ENCODE measurements around the gene HRG.

The HRG gene

DNA sequence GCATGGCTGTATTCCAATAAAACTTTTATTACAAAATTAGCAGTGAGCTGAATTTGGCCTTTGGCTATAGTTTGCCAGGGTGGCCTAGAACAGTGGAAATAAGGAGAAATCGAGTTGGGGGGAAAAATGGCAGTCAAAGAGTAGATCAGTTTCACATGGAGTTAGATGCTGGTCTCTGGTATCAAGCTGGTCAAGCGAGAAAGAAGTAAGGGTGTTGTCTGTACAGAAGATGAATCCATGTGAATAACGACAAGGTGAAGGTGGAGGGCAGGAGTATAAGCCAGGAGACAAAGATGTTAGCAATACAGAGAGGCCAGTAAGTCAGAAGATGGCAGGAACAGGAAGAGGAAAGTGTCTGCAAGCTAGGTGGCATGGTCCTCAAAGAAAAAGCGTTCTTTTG lies 41.2 kb upstream of the HRG start:
- no peaks in the 10 kb centered on the region for H3K9me3 ChIP-seq (ENCODE audit: control insufficient read depth, low read length)
- H3K4me2 ChIP-seq (ENCODE audit: low read length) = no peak overlapping the region
- no peaks in the 10 kb centered on the region for H3K36me3 ChIP-seq (ENCODE audit: control insufficient read depth, insufficient read depth, low read length)
- H3K27me3 ChIP-seq (ENCODE audit: control insufficient read depth, insufficient read depth, low read length) = no peaks in the 10 kb centered on the region
- H3K27ac ChIP-seq = no peak overlapping the region
- H3K79me2 ChIP-seq = no peaks in the 10 kb centered on the region
- no peak overlapping the region for H3K9ac ChIP-seq
- no peak for TF ChIP-seq CTCF (IDR thresholded peaks at IDR 0.05)
- H3K4me3 ChIP-seq (ENCODE audit: low read depth, low read length) = no peak overlapping the region
- H2AFZ ChIP-seq = no peak overlapping the region
- H3K4me1 ChIP-seq = no peaks in the 10 kb centered on the region

DNA sequence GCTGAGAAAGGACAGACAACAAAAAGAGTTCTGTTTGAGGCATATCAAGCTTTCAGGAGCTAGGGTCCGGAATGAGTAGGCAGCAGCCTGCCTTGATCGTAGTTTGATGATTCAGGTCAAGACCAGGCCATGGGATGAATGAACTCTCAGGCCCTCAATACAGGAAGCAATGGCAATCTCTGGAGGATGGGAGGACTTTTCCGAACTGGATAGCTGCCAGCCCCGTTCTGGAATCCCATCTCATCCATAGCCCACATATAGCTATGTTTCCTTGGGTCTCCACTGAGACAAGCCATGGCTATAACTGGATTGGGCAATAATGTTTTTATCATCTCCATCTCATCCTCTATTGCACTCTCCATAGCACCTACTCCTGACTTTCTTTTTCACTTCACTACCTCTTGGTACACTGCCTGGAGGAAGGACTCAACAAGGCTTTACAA lies 40.2 kb upstream of the HRG start:
- H3K9ac ChIP-seq = no peak overlapping the region
- no peak overlapping the region for H3K4me3 ChIP-seq (ENCODE audit: low read depth, low read length)
- H3K27ac ChIP-seq = no peak overlapping the region
- H3K9me3 ChIP-seq (ENCODE audit: control insufficient read depth, low read length) = no peaks in the 10 kb centered on the region
- no peaks in the 10 kb centered on the region for H3K27me3 ChIP-seq (ENCODE audit: control insufficient read depth, insufficient read depth, low read length)
- no peak overlapping the region for H2AFZ ChIP-seq
- no peaks in the 10 kb centered on the region for H3K4me1 ChIP-seq
- no peak overlapping the region for H3K4me2 ChIP-seq (ENCODE audit: low read length)
- no peak for TF ChIP-seq CTCF (IDR thresholded peaks at IDR 0.05)
- no peaks in the 10 kb centered on the region for H3K79me2 ChIP-seq
- H3K36me3 ChIP-seq (ENCODE audit: control insufficient read depth, insufficient read depth, low read length) = no peaks in the 10 kb centered on the region

DNA sequence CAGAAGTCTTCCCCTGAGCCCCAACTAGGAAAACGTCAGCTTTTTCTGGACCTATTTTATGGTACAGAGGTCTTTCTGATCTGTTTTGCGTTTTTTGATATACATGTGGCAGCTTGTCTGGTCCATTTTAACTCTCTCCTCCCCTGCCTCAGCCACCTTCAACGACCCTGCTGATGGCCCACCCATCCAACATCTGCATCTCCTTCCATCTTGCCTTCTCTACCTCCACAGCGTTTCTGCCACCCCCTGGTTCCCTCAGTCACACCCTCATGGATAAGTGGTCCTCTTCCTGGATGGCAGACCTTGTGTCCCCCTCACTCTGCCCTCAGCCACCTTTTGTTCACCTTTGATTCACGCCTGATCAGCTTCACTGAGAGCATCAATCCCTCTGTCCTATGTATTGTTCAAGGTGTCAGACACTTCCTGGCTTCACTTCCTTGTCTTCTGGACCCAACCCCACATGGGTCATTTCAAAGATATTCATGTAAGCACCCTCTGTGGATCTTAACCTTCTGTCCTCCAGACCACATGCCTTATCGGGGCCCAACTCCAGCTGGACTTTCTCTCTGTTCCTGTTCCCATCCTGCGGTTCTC lies 39.5 kb upstream of the HRG start:
- Histone ChIP-seq H3K9ac (no peak overlapping the region), H3K4me1 (no peaks in the 10 kb centered on the region), H3K27me3 (ENCODE audit: control insufficient read depth, insufficient read depth, low read length) (no peaks in the 10 kb centered on the region), H3K4me3 (ENCODE audit: low read depth, low read length) (no peak overlapping the region), H3K4me2 (ENCODE audit: low read length) (no peak overlapping the region), H3K36me3 (ENCODE audit: control insufficient read depth, insufficient read depth, low read length) (no peaks in the 10 kb centered on the region), H3K9me3 (ENCODE audit: control insufficient read depth, low read length) (no peaks in the 10 kb centered on the region), H3K27ac (no peak overlapping the region), H2AFZ (no peak overlapping the region), H3K79me2 (no peaks in the 10 kb centered on the region)
- no peak for TF ChIP-seq CTCF (IDR thresholded peaks at IDR 0.05)

GRCh38 chr3:186627852-186628414 lies 37.9 kb upstream of the HRG start:
- H2AFZ ChIP-seq = no peak overlapping the region
- no peaks in the 10 kb centered on the region for H3K9me3 ChIP-seq (ENCODE audit: control insufficient read depth, low read length)
- no peaks in the 10 kb centered on the region for H3K79me2 ChIP-seq
- H3K4me3 ChIP-seq (ENCODE audit: low read depth, low read length) = no peak overlapping the region
- no peak for TF ChIP-seq CTCF (IDR thresholded peaks at IDR 0.05)
- no peak overlapping the region for H3K27ac ChIP-seq
- no peak overlapping the region for H3K4me2 ChIP-seq (ENCODE audit: low read length)
- H3K9ac ChIP-seq = no peak overlapping the region
- H3K36me3 ChIP-seq (ENCODE audit: control insufficient read depth, insufficient read depth, low read length) = no peaks in the 10 kb centered on the region
- no peaks in the 10 kb centered on the region for H3K4me1 ChIP-seq
- no peaks in the 10 kb centered on the region for H3K27me3 ChIP-seq (ENCODE audit: control insufficient read depth, insufficient read depth, low read length)

- no peak overlapping the region for H2AFZ ChIP-seq
- no peak overlapping the region for H3K9ac ChIP-seq
- TF ChIP-seq CTCF (IDR thresholded peaks at IDR 0.05) = no peak
Observed at GRCh38 chr3:186628756-186629155, 37.1 kb upstream of the HRG start.

More at GRCh38 chr3:186628756-186629155, 37.1 kb upstream of the HRG start:
- Histone ChIP-seq H3K79me2 (no peaks in the 10 kb centered on the region), H3K4me3 (ENCODE audit: low read depth, low read length) (no peak overlapping the region), H3K27me3 (ENCODE audit: control insufficient read depth, insufficient read depth, low read length) (no peaks in the 10 kb centered on the region), H3K27ac (no peak overlapping the region), H3K9me3 (ENCODE audit: control insufficient read depth, low read length) (no peaks in the 10 kb centered on the region), H3K4me2 (ENCODE audit: low read length) (no peak overlapping the region), H3K4me1 (no peaks in the 10 kb centered on the region), H3K36me3 (ENCODE audit: control insufficient read depth, insufficient read depth, low read length) (no peaks in the 10 kb centered on the region)

Data from parathyroid adenoma (tissue), 2 donors.